Measurements from ENCODE around the gene ARRB1. TPM values are rescaled to one million over a fixed set of nuclear protein-coding genes. Genes with fewer than 3 reads are reported as not detected.

Gene ARRB1
- total and polyA plus RNA-seq, 9 of the 15 experiments (the other 6 are each of a cell fraction or from before 2014, with no cell fraction given): 6.6 to 45.4 (median 28.5) TPM

DNA sequence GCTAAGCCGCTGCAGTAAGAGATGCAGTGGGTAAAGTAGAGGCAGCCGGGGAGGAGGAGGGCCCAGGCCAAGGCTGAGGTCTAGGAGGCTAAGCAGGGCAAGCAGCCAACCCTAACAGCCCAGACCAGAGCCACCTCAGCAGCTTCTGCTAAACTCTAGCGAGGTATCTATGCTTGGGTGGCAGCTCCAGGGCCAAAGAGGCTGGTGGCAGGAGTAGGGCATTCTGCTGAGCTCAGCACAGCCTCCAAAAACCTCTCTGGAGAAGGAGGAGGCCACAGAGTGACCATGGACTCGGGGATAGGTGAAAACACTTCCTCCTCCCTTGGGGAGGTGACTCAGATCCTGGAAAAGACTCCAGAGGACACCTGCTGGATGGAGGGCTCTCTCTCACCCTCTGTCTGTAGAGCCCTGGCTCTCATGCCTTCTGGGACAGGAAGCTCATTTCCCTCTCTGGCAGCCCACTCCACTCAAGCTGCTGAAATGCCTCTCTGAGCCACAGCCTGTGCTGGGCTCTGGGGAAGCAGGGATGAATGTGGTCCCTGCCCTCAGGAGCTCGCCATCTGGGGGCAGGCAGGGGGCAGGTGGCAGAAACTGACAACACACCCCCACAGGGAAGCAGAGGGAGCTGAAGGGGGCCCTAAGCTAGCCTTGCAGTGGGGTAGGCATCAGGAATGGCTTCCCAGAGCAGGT is 127.4 kb downstream of the ARRB1 start (continued):
- TF ChIP-seq REST (IDR thresholded peaks at IDR 0.05; ENCODE audit: borderline replicate concordance) (peak; percentile 30; the same call in 1 of the 2 replicates), REST (CRISPR knock-in tag; IDR thresholded peaks at IDR 0.05; ENCODE audit: low read depth) (no peak), RAD21 (CRISPR knock-in tag; conservative IDR thresholded peaks at IDR 0.05 in 1 of 2, IDR thresholded peaks at IDR 0.05 in 1 of 2) (peak in 1 of 2 experiments; percentile 53; a peak in 3 of 4 replicates), ZNF551 (CRISPR knock-in tag; IDR thresholded peaks at IDR 0.05) (no peak), BRCA1 (IDR thresholded peaks at IDR 0.05) (no peak), BRCA1 (CRISPR knock-in tag; IDR thresholded peaks at IDR 0.05) (0 out of 2 replicates have a peak, but pooled peaks have one; percentile 37), JUND (IDR thresholded peaks at IDR 0.05; ENCODE audit: borderline replicate concordance, low read depth, low read length) (0 out of 2 replicates have a peak, but pooled peaks have one; percentile 4), JUND (tag; IDR thresholded peaks at IDR 0.05; ENCODE audit: borderline replicate concordance, low read depth, low read length) (no peak)
